Right lobe of liver (tissue), 6 donors: ENCODE data around the gene FANCD2. TPM values are rescaled to one million over a fixed set of nuclear protein-coding genes. Genes with fewer than 3 reads are reported as not detected.
"Not testable (repeated sequence)": the region's sequence is repeated elsewhere in the genome, so short reads cannot be mapped to it uniquely, and the experiment has no call there.

Experiments
- ATAC-seq, 4 donors: fragments of 200-7000 bp; cut with Tn5 transposase; one replicate each; pipeline ENCODE4 v1.9.1; 2020; ENCODE audit warnings: mild to moderate bottlenecking in 4 of 4, moderate library complexity in 4 of 4
- DNase-seq, 3 donors: peaks; one replicate each; pipeline ENCODE4 v3.0.0-alpha.2; 2020
- H3K27ac ChIP-seq, 3 donors: fragments of 200-600 bp; one replicate each; pipeline ENCODE4 v1.8.0; 2022
- H3K27me3 ChIP-seq, 2 donors: fragments of 200-600 bp; one replicate each; pipeline ENCODE4 v1.8.0; 2022
- H3K36me3 ChIP-seq, 4 donors: fragments of 200-600 bp; sonication (generic) in 1 of 4; one replicate each; pipeline versions ENCODE4 v1.5.1 to v1.8.0; 2017 to 2022; ENCODE audit warnings: control low read depth in 1 of 4
- H3K4me1 ChIP-seq, 4 donors: fragments of 200-600 bp; sonication (generic) in 1 of 4; one replicate each; pipeline versions ENCODE4 v1.5.1 to v1.8.0; 2017 to 2022; ENCODE audit warnings: control low read depth in 1 of 4
- H3K4me3 ChIP-seq, 3 donors: fragments of 200-600 bp; one replicate each; pipeline ENCODE4 v1.8.0; 2022
- H3K9me3 ChIP-seq, 4 donors: fragments of 200-600 bp; sonication (generic) in 1 of 4; one replicate each; pipeline versions ENCODE4 v1.5.1 to v1.8.0; 2017 to 2022; ENCODE audit warnings: control low read depth in 1 of 4
- POLR2A ChIP-seq: fragments of 450-650 bp; IDR thresholded peaks from one replicate; pipeline ENCODE4 v1.6.1; 2017; ENCODE audit warnings: antibody characterized with exemption, mild to moderate bottlenecking
- WGBS: methylation state at CpG from one replicate; pipeline ENCODE4 v1.1.6; 2018; ENCODE audit warnings: low coverage, low lambda C conversion rate; ENCODE audit not compliant: insufficient coverage; ENCODE audit errors: missing lambda C conversion rate; 5-methylcytosine and 5-hydroxymethylcytosine counted together
- intact Hi-C, 2 donors: fragments of 100-400 bp; cut with DNase I; formaldehyde crosslinking; loops; one replicate each; pipeline versions ENCODE4 v1.11.2 to v1.14.1; 2022
- total RNA-seq, 6 experiments: library from RNA; depleted of rRNA in 2 of 6; stranded (reverse); fragments of >200 nt in 2 of 6; fragmentation: NEBNext Ultra II Directional in 3 of 6; extraction: Animal tissue kit (Norgen Biotek cat#: 25700) in 3 of 6; gene quantifications; one replicate each; pipeline versions ENCODE4 v1.1.0 to v1.2.4, GENCODE V29; 2016 to 2023
- TF ChIP-seq, protein P1 (sequence below), 4 donors: fragments of 200-600 bp in 3 of 4; fragments of 450-650 bp in 1 of 4; IDR thresholded peaks; one replicate each; pipeline versions ENCODE4 v1.5.1 to v1.8.0; 2016 to 2022; ENCODE audit warnings: antibody characterized with exemption in 4 of 4, mild to moderate bottlenecking in 2 of 4
- donor health status: DM: no; HTN: yes; CAD: no.
- donor health status: DM: no; HTN: no; CAD: no.
- donor health status: DM: no; HTN: no; CAD: no.
- donor health status: DM: no; HTN: yes; CAD: no.
- donor health status: DM: no; HTN: yes; CAD: no.

The FANCD2 gene
- total RNA-seq, 6 experiments from 2014 or later: 0.40 to 4.8 (median 1.8) TPM

DNA sequence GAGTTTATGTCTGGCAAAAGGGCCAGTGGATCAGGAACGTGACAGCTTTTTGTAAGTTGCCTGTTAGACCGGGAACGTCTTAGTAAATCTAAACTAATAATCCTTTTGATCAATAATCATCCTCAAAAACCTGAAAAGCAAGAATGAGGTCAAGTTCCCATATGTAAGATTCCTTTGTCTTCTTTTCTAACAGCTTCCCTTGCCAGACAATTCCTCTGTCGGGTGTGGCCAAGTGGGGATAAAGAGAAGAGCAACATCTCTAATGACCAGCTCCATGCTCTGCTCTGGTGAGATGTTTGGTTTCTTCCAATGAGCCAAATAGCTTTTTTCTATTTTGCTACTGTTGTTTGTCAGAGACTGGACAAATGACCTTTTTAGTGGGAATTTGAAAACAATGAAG, 62.0 kb downstream of the FANCD2 start:
- no peak overlapping the region for H3K27ac ChIP-seq
- no peaks in the 10 kb centered on the region for H3K4me1 ChIP-seq
- DNase-seq (no peak), ATAC-seq (no peak)
- no peak overlapping the region for H3K4me3 ChIP-seq
- 92% methylated on average over 4 of the region's 4 CpGs for WGBS
- intact Hi-C loops: no loop called here
- H3K9me3 ChIP-seq: no peaks in the 10 kb centered on the region
- TF ChIP-seq POLR2A: no peak
- TF ChIP-seq, protein P1, sequence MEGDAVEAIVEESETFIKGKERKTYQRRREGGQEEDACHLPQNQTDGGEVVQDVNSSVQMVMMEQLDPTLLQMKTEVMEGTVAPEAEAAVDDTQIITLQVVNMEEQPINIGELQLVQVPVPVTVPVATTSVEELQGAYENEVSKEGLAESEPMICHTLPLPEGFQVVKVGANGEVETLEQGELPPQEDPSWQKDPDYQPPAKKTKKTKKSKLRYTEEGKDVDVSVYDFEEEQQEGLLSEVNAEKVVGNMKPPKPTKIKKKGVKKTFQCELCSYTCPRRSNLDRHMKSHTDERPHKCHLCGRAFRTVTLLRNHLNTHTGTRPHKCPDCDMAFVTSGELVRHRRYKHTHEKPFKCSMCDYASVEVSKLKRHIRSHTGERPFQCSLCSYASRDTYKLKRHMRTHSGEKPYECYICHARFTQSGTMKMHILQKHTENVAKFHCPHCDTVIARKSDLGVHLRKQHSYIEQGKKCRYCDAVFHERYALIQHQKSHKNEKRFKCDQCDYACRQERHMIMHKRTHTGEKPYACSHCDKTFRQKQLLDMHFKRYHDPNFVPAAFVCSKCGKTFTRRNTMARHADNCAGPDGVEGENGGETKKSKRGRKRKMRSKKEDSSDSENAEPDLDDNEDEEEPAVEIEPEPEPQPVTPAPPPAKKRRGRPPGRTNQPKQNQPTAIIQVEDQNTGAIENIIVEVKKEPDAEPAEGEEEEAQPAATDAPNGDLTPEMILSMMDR (IDR thresholded peaks at IDR 0.05): no peak
- H3K27me3 ChIP-seq: no peaks in the 10 kb centered on the region
- H3K36me3 ChIP-seq: no peaks in the 10 kb centered on the region

DNA sequence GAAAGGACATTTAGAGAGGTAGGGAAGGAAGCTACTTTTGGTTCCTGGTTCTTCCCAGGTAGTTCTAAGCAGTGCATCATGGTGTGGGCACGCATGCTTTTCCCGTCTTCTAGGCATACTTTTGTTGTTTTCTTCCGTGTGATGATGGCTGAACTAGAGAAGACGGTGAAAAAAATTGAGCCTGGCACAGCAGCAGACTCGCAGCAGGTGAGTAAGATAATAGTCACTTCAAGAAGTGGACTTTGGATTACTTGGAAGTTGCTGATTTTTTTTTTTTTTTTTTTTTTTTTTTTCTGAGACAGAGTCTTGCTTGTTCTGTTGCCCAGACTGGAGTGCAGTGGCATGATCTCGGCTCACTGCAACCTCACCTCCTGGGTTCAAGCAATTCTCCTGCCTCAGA, 63.9 kb downstream of the FANCD2 start:
- DNase-seq: no peak
- ATAC-seq: no peak
- TF ChIP-seq POLR2A: no peak
- TF ChIP-seq, protein P1 (IDR thresholded peaks at IDR 0.05): no peak

DNA sequence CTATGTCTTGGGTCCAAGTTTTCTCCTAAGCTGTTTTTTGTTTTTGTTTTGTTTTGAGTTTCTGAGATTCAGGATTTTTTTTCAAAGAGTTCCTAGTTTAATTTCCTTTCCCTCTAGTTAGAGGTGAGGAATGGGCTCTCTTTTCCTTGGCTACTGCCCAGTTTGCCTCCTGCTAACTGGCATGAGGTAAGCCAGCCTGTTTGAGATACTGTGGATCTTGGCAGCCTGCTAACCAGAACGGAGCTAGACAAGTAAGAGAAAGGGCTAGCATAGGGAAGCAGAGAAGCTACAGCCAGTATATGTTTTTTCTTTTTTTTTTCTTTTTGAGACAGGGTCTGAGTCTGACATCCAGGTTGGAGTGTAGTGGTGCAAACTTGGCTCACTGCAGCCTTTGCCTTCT, 64.5 kb downstream of the FANCD2 start:
- DNase-seq, H3K9me3 ChIP-seq, H3K4me1 ChIP-seq, H3K36me3 ChIP-seq, intact Hi-C loops, H3K27ac ChIP-seq, H3K4me3 ChIP-seq, ATAC-seq, H3K27me3 ChIP-seq: not testable (repeated sequence)
- no CpG with 5 or more reads among the region's 1 CpG for WGBS

More for the DNA sequence above, 63.9 kb downstream of the FANCD2 start:
- WGBS: 99% methylated on average over 6 of the region's 6 CpGs
- intact Hi-C loops: no loop called here
- H3K4me3 ChIP-seq: no peak overlapping the region
- H3K27me3 ChIP-seq: no peaks in the 10 kb centered on the region
- no peaks in the 10 kb centered on the region for H3K36me3 ChIP-seq
- no peak overlapping the region for H3K27ac ChIP-seq
- no peaks in the 10 kb centered on the region for H3K4me1 ChIP-seq
- no peaks in the 10 kb centered on the region for H3K9me3 ChIP-seq

DNA sequence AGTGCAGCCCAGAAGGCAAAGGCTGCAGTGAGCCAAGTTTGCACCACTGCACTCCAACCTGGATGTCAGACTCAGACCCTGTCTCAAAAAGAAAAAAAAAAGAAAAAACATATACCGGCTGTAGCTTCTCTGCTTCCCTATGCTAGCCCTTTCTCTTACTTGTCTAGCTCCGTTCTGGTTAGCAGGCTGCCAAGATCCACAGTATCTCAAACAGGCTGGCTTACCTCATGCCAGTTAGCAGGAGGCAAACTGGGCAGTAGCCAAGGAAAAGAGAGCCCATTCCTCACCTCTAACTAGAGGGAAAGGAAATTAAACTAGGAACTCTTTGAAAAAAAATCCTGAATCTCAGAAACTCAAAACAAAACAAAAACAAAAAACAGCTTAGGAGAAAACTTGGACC, 65.2 kb downstream of the FANCD2 start:
- H3K27me3 ChIP-seq, H3K27ac ChIP-seq, DNase-seq, H3K36me3 ChIP-seq, H3K4me1 ChIP-seq, intact Hi-C loops, H3K9me3 ChIP-seq, H3K4me3 ChIP-seq, ATAC-seq: not testable (repeated sequence)
- 100% methylated on average over 1 of the region's 2 CpGs for WGBS

DNA sequence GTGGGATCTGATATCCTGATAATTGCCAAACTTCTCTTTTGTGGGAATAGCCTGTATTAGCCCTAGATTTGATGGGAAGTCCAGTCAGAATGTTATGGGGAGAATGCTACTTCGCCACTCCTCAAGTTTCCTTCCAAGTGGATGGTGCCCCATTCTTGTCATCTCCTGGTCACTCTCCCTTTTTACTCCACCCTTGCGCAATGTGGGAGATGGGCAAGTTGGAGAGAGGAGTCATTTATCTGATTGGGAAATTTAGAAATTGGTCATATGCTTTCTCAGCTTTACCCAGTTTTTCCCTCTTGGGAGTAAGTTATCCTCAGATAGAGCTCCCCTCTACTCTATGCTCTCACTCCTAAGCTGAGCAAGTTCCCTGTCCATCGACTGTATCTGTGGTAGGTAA, 67.4 kb downstream of the FANCD2 start:
- H3K27ac ChIP-seq: no peak overlapping the region
- no peaks in the 10 kb centered on the region for H3K27me3 ChIP-seq
- H3K36me3 ChIP-seq: no peaks in the 10 kb centered on the region
- intact Hi-C loops: no loop called here
- H3K4me1 ChIP-seq: no peaks in the 10 kb centered on the region
- WGBS: 100% methylated on average over 3 of the region's 3 CpGs
- DNase-seq (no peak), ATAC-seq (no peak)
- TF ChIP-seq, protein P1 (IDR thresholded peaks at IDR 0.05): no peak
- no peak for TF ChIP-seq POLR2A
- H3K4me3 ChIP-seq: no peak overlapping the region
- H3K9me3 ChIP-seq: no peaks in the 10 kb centered on the region

DNA sequence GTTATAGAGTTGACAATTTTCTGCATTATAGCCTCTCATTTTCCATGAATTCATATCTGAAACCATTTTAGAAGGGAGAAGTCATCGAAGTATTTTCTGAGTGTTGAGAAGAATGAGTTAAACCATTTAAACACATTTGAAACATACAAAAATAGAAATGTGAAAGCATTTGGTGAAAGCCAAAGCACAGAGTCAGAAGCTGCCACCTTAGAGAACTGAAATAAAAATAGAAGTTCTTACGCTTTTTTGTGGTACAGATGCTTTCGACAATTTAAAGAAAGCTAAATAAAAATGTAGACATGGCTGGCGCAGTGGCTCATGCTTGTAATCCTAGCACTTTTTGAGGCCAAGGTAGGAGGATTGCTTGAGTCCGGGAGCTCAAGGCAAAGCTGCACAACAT, 72.8 kb downstream of the FANCD2 start:
- 98% methylated on average over 5 of the region's 5 CpGs for WGBS

More for the DNA sequence above, 72.8 kb downstream of the FANCD2 start:
- H3K4me3 ChIP-seq: no peak overlapping the region
- DNase-seq (no peak), ATAC-seq (no peak)
- H3K9me3 ChIP-seq: no peaks in the 10 kb centered on the region
- no peaks in the 10 kb centered on the region for H3K27me3 ChIP-seq
- no peak for TF ChIP-seq POLR2A
- TF ChIP-seq, protein P1 (IDR thresholded peaks at IDR 0.05): no peak
- H3K4me1 ChIP-seq: no peaks in the 10 kb centered on the region
- H3K27ac ChIP-seq: no peak overlapping the region
- no peaks in the 10 kb centered on the region for H3K36me3 ChIP-seq
- intact Hi-C loops: no loop called here
